ENCODE data around the gene DMXL2.
"Not testable (repeated sequence)": the region's sequence is repeated elsewhere in the genome, so short reads cannot be mapped to it uniquely, and the experiment has no call there.

The DMXL2 gene, protein sequence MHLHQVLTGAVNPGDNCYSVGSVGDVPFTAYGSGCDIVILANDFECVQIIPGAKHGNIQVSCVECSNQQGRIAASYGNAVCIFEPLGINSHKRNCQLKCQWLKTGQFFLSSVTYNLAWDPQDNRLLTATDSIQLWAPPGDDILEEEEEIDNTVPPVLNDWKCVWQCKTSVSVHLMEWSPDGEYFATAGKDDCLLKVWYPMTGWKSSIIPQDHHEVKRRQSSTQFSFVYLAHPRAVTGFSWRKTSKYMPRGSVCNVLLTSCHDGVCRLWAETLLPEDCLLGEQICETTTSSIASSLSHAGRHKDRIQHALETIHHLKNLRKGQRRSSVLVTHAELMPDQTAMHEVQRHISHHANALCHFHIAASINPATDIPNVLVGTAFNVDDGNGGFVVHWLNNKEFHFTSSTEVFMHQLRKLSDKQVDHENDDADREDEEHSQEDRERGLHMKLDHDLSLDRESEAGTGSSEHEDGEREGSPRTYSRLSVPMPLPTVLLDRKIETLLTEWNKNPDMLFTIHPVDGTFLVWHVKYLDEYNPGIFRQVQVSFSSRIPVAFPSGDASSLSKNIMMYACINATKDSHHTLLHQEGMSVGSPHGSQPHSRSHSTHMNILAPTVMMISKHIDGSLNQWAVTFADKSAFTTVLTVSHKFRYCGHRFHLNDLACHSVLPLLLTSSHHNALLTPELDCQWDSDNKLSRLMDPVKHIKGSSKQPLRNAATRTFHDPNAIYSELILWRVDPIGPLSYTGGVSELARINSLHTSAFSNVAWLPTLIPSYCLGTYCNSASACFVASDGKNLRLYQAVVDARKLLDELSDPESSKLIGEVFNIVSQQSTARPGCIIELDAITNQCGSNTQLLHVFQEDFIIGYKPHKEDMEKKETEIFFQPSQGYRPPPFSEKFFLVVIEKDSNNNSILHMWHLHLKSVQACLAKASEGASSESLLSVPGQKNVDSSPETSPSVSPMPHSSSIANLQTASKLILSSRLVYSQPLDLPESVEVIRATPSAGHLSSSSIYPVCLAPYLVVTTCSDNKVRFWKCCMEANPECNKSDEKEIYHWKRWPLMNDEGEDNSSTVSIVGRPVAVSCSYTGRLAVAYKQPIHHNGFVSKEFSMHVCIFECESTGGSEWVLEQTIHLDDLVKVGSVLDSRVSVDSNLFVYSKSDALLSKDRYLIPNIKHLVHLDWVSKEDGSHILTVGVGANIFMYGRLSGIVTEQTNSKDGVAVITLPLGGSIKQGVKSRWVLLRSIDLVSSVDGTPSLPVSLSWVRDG (N-terminal part only)

DNA sequence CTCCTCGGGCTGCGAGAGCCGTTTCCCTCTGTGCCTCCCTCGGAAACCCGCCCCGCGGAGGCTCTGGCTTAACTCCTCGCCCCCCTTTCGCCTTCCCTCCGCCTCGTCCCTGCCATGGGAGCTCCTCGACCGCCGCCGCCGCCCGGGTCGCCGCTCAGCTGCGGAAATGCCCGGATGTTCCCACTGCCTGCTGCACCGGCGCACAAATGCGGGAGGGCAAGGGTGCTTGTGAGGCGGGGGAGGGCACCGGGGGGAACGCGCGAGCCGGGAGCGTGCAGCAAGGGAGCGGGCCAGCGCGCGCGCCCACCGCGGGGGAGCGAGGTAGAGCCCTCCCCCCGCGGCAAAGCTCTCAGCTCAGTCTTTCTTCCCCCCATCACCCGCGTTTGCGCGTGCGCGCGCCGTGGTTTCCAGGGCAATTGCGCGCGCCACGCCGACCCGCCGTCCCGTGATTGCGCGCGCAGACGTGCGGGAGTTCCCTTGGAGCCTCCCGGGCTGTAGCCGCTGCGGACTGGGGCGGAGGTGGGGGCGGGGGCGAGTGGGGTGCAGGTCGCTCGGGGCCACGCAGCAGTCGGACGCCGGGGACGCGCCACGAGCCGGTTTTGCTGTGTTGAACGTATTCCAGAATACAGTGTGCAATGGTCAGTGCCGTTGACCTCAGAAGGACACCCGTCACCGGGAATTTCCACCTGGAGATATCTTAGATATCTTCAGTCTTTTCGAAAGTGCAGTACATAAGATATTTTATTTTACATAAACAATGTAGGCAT lies at the start of gene DMXL2:
TSS of gene DMXL2 (minus strand) at position 168 of the 767 bp plus-strand sequence. CDS start 226 bp downstream, outside the sequence.
- DNase-seq: peak; percentile 58 to 93 (median 84)

DNA sequence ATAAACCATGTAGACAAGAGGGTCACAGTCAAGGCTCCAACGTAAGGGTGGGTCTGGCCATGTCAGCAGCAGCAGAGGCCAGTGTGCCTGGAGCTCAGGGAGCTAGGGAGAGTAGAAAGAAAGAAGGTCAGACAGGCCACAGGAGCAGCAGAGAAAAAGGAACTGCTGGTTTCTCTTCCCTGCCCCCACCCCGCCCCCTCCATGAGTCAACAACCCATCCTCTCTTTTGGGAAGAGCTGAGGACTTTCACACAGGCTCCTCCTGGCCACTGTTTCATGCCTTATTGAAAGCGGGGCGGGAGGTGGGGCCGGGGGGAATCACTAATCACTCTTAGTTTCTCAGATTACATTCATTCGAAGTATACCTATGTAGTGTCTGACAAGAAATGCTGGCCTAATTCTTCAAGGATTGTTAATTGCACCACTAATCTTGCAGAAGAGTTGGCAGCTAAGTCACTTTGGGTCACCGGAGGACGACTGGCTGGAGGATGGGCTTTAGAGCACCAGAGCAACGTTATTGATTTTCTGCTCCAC lies 49.6 kb upstream of the DMXL2 start:
- DNase-seq: peak in 5 of 58 donors; percentile 4 to 19 (median 7)

DNA sequence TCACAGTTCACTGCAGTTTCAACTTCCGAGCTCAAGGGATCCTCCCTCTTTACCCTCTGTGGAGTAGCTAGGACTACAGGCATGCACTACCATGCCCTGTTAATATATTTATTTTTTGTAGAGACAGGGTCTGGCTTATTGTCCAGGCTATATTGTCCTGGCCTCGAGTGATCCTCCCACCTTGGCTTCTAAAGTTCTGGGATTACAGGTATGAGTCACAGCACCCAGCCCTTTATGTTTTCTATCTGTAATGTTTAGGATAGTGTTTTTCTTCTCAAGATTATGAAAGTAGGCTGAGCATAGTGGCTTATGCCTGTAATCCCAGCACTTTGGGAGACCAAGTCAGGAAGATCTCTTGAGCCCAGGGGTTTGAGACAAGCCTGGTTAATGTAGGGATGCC lies 46.8 kb upstream of the DMXL2 start:
- DNase-seq: no peak

DNA sequence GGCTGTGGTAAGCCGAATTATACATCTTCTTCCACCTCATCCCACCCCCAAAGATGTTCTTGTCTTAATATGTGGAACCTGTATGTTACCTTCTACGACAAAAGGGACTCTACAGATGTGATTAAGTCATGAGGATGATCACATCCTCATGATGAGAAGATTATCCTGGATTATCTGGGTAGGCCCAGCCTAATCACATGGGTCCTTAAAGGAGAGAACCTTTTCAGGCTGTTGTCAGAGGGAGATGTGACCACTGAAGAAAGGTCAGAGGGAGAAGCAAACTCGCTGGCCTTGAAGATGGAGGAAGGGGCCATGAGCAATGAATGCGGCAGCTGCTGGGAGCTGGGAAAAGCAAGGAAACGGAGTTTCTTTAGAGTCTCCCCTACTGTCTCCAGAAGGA lies 45.9 kb upstream of the DMXL2 start:
- no peak for DNase-seq

DNA sequence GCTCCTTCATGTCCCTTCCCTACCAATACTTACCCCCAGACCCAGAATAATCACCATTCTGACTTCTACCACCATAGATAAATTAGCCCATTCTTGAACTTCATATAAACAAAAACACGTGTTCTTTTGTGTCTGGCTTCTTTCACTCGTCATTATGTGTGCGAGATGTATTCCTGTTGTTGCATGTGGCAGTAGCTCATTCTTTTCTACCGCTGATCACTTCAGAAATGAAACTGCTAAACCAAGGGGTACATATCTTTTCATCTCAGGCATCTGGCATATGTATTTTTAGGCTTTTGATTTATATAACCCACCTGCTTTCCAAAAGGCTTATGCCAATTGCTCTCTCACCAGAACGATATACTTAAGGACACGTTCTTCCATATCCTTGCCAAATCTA lies 44.9 kb upstream of the DMXL2 start:
- no peak for DNase-seq

DNA sequence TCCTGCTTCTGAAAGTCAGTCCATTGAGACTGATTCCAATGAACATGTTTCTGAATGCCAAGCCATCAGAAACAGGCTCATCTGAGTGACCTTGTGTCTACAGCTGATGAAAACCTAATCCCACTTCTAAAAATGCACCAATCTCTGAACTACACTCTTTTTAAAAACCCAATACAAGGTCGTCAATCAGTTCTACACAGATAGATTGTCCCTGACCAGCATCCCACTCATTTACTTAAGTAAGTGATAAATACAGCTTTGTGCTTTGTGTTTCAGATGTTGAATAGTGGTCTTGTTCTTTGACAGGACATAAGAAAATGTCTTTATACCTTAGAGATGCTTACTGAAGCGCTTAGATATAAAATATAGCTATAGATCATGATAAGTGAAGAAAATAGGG lies 38.5 kb upstream of the DMXL2 start:
- DNase-seq: no peak

DNA sequence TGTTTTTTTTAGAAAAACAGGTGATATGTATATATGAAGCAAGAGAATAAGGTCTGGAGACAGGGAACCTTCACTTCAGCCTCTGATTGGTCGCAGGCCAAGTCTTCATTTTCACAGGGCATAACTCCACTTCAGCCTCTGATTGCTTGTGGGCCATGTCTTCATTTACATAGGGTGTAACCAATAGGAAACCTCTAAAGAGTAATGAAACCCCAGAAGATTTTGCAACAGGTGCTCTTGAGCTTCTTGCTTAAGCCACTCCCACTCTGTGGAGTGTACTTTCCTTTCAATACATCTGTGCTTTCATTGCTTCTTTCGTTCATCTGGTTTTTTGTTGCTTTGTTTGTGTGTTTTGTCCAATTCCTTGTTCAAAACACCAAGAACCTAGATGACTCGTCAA lies 36.1 kb upstream of the DMXL2 start:
- DNase-seq: no peak

DNA sequence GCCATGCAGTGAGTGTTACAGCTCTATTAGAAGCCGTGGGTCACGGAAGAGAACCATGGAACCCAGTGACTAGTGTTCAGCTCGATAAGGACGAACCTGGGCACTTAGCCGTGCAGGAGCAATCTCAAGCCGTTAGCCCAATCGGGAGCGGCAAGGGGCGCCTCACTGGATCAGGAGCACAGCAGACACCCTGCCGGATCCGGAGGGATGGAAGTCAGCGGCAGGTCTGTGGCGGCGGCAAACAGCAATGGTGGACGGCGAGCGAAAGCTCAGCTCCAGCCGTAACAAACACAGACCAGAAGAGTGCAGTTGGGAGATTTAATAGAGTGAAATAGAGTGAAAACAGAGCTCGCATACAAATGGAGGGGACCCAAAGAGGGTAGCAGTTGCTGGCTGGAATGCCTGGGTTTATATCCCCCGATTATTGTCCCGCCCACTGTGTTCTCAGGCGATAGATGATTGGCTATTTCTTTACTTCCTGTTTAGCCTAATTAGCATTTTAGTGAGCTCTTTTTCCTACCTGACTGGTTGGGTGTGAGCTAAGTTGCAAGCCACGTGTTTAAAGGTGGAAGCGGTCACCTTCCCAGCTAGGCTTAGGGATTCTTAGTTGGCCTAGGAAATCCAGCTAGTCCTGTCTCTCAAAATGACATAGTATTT lies 33.0 kb upstream of the DMXL2 start:
- DNase-seq: not testable (repeated sequence)

DNA sequence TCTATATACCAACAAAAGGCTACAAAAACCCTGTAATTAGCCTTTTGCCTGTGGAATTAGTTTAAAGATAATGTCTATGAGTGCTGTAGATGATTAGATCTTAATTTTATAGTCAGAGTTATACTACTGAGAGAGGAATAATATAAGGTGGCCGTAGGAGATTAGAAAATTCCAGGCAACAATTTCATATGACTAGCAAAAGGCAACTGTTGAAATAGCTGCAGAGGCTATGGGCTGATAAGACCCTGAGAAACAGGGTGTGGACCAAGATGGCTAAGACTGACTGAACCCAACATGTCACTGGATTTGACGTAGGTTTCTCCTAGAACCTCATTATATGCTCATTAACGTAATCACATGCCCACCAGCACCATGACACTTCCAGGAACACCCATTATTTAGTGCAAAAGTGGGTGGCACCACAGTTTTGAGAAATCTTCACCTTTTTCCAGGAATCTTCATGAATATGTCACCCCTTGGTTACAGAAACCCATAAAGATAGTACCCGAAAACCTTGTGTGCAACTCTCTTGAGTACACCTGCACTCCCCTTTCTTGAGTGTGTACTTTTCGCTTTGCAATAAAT lies 29.6 kb upstream of the DMXL2 start:
- no peak for DNase-seq

DNA sequence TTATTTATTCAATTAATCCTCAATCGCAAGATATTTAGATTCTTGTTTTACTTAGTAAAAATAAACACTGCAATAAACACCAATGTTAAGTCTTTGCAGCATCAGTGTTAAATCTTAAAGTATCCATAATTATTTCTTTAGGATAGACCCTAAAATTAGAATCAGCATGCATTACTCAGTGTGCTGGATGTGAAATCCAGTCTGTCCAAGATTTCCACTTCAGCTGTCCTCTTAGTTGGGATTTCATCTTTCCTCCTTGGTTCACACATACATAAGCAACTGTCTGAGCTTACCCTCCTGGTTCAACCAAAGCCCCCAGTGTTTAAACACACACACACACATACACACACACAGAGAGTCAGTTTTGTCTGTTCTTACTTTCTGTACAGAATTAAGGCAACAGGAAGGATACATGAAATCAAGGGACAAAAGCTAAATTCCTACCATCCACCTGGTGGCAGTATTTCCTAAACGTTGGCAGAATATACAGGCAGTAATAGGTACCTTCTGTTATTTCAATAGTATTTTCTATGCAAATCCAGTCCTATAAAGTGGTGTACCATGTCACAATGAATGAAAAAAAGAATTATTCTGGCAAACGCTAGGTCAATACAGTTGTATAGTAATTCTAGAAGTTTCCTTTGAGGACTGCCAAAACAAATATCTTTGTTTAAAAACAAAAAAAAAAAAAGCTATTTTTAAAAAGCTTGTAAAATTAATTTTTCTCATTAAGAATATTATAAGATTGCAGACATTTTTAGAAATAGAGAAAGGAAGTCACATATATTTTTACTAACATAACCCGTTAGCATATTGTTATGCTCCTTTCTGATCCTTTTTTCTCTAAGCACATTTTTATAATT lies 27.3 kb upstream of the DMXL2 start:
- DNase-seq: peak in 23 of 58 donors; percentile 2 to 68 (median 23)

DNA sequence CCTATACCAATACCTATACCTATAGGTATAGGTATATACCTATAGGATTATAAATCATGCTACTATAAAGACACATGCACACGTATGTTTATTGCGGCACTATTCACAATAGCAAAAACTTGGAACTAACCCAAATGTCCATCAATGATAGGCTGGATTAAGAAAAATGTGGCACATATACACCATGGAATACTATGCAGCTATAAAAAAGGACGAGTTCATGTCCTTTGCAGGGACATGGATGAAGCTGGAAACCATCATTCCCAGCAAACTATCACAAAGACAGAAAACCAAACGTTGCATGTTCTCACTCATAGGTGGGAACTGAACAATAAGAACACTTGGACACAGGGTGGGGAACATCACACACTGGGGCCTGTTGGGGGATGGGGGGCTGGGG lies 26.1 kb upstream of the DMXL2 start:
- DNase-seq: not testable (repeated sequence)

DNA sequence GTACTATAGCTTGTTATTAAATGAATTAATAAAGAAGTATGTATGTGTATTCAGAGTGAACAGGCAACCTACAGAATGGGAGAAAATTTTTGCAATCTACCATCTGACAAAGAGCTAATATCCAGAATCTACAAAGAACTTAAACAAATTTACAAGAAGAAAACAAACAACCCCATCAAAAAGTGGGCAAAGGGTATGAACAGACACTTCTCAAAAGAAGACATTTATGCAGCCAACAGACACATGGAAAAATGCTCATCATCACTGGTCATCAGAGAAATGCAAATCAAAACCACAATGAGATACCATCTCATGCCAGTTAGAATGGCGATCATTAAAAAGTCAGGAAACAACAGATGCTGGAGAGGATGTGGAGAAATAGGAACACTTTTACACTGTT lies 25.5 kb upstream of the DMXL2 start:
- not testable (repeated sequence) for DNase-seq

DNA sequence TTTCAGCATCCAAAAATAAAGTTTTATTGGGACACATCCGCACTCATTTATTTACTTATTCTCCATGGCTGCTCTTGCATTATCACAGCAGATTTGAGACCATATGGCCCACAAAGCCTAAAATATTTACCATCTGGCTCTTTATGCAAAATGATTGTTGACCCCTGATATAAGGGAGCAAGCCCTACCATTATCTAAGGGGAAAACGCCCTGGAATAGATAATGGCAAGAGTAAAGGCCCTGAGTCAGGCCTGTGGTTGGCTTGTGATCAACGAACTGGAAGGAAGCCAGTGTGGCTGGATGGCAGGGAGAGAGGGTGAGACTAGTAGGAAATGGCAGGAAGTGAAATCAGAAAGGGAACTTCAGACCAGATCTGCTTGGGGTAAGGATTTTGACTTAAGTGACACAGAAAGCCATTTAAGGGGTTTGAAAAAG lies 24.6 kb upstream of the DMXL2 start:
- DNase-seq: peak in 25 of 58 donors; percentile 2 to 38 (median 6)

DNA sequence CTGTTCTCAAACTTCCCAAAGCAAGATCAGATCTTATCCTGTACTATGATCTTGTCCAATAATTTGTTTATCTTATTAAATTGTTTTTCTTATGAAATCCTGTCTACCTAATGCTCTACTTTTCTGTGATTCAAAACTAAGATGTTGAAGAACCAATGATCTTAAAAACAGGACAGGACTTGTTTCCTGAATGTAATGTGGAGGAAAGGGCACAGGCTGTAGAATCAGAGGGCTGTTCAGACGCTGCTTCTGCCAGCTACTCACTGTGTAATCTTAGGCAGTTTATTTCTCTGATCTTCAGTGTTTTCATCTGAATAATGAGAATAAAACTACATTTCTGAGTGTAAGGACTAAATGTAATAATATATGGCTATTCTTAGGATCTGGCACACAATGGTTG lies 20.1 kb upstream of the DMXL2 start:
- no peak for DNase-seq

DNA sequence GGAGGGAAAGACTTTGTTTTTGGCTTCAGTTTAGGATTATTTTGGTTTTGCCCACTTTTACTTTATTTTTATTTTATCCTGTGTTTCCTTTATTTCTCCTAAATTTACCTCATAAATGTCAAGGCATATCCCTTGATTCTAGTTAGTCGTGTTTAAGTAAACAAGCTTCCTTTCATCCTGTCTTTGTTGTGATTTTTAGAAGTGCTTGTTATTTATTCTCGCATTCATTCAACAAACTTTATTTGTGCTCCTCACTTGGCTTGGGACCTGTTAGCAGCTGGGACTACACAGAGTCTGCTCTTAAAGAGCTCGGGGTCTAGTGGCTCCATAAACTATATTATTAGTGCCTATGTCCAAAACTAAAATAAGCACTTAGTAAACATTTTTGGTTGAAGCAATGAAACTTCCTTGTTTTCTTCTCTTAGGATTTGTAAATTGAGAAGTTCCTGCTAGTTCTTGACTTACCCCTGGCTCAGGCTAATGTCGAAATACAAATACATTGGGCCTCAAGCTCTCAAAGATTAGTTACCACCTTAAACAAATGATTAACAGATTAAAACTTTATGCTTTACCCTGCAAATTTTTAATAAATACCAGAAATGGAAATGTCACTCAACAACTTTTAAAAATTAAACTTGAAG lies 19.0 kb upstream of the DMXL2 start:
- DNase-seq: no peak

DNA sequence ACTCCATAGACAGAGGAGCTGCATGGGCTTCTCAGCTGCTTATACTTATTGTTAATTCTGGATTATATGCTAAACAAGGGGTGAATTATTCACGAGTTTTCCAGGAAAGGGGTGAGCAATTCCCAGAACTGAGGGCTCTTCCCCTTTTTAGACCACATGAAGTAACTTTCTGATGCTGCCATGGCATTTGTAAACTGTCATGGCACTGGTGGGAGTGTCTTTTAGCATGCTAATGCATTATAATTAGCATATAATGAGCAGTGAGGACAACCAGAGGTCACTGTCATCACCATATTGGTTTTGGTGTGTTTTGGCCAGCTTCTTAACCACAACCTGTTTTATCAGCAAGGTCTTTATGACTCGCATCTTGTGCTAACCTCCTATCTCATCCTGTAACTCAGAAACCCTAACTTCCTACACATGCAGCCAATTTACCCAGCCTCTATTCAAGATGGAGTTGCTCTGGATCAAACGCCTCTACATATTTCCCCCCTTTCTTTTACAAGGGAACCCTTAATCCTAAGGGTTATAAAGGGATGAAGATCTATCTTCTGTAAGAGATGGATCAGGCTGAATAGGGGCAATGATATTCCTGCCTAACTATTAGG lies 12.1 kb upstream of the DMXL2 start:
- no peak for DNase-seq

DNA sequence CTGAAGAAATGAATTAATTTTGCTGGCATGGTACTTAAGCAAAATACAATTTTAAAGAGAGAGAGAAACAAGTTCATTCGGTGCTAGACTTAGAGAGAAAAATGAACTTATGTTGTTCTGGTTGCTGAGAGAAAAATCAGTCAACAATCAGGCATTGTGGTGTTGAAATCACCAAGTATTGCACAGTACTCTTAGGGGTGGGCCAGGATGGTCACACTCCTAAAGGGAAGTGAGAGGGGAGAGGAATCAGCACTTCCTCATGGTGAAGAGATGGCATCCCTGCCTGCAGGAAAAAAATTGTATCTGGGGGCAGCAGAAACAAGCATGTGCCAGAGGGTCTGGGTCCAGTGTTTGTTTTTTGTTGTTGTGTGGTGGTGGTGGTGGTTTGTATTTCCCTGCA lies 7.0 kb upstream of the DMXL2 start:
- peak in 6 of 58 donors; percentile 1 to 20 (median 2) for DNase-seq

Measured in anterior cingulate cortex (tissue), 58 donors.